ENCODE results near the gene UBQLN4. TPM values are rescaled to one million over a fixed set of nuclear protein-coding genes. Genes with fewer than 3 reads are reported as not detected.
A peak's percentile ranks its signal among the peaks of the same experiment; 100 is the strongest.

The UBQLN4 gene
- total and polyA plus RNA-seq, 9 of the 15 experiments (the other 6 are each of a cell fraction or from before 2014, with no cell fraction given), result 13.5 to 65.5 (median 37.0) TPM

DNA sequence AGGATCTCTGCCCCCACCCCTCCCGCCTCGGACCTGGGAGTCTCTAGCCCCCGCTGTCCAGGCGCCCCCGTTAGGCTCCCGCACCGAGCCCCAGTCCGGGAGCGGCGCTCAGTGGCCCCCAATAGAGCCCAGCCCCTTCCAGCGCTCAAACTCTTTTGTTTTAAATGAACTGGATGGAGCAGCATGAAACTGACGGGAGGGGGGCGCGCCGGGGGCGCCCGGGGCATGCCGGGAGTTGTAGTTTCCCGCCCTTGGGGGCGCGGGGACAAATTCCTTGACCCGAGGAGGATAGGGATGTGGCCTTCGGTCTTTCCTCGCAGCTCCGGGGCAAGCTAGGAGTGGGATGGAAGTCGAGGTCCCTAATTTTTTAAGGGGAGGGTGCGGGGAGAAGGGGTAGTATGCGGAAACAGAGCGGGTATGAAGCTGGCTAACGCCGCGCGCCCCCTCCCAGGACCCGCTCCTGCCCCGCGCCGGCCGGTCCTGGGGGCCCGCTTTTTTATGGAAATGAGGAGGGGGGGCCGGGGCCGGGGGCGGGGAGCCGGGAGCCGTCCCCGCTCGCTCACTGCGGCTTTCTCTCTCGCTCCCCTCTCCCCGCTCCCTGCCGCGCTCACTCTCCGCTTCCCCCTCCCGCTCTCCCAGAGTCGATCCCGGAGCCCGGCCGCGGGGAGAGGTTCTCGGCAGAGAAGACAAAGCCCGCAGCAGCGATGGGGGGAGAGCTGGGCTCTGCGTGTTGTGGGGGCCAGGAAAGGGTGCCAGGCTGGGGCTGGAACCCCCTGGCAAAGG lies 28.9 kb upstream of the UBQLN4 start, which contains the start of gene MEX3A (continued):
- TF ChIP-seq, protein P1, sequence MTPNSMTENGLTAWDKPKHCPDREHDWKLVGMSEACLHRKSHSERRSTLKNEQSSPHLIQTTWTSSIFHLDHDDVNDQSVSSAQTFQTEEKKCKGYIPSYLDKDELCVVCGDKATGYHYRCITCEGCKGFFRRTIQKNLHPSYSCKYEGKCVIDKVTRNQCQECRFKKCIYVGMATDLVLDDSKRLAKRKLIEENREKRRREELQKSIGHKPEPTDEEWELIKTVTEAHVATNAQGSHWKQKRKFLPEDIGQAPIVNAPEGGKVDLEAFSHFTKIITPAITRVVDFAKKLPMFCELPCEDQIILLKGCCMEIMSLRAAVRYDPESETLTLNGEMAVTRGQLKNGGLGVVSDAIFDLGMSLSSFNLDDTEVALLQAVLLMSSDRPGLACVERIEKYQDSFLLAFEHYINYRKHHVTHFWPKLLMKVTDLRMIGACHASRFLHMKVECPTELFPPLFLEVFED (CRISPR knock-in tag; conservative IDR thresholded peaks at IDR 0.05), result no peak
- TF ChIP-seq NFIC (IDR thresholded peaks at IDR 0.05) (no peak), ZNF445 (CRISPR knock-in tag; IDR thresholded peaks at IDR 0.05; ENCODE audit: low read depth) (no peak), CREB1 (IDR thresholded peaks at IDR 0.05) (peak; percentile 61; the same call in 1 of the 2 replicates), CREB1 (CRISPR knock-in tag; IDR thresholded peaks at IDR 0.05) (peak; percentile 42; the same call in 1 of the 2 replicates), GABPB2 (CRISPR knock-in tag; conservative IDR thresholded peaks at IDR 0.05) (no peak), HEY1 (CRISPR knock-in tag; IDR thresholded peaks at IDR 0.05; ENCODE audit: borderline replicate concordance) (no peak), ATF7 (IDR thresholded peaks at IDR 0.05) (peak; percentile 76), ESRRA (IDR thresholded peaks at IDR 0.05; ENCODE audit: borderline replicate concordance, low read depth) (0 out of 2 replicates have a peak, but pooled peaks have one; percentile 25), NR3C1 (CRISPR knock-in tag; IDR thresholded peaks at IDR 0.05) (no peak)
- TF ChIP-seq, protein P2, sequence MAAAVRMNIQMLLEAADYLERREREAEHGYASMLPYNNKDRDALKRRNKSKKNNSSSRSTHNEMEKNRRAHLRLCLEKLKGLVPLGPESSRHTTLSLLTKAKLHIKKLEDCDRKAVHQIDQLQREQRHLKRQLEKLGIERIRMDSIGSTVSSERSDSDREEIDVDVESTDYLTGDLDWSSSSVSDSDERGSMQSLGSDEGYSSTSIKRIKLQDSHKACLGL (CRISPR knock-in tag; IDR thresholded peaks at IDR 0.05; ENCODE audit: borderline replicate concordance, poor library complexity, severe bottlenecking), result peak; percentile 66
- TF ChIP-seq, protein P3, sequence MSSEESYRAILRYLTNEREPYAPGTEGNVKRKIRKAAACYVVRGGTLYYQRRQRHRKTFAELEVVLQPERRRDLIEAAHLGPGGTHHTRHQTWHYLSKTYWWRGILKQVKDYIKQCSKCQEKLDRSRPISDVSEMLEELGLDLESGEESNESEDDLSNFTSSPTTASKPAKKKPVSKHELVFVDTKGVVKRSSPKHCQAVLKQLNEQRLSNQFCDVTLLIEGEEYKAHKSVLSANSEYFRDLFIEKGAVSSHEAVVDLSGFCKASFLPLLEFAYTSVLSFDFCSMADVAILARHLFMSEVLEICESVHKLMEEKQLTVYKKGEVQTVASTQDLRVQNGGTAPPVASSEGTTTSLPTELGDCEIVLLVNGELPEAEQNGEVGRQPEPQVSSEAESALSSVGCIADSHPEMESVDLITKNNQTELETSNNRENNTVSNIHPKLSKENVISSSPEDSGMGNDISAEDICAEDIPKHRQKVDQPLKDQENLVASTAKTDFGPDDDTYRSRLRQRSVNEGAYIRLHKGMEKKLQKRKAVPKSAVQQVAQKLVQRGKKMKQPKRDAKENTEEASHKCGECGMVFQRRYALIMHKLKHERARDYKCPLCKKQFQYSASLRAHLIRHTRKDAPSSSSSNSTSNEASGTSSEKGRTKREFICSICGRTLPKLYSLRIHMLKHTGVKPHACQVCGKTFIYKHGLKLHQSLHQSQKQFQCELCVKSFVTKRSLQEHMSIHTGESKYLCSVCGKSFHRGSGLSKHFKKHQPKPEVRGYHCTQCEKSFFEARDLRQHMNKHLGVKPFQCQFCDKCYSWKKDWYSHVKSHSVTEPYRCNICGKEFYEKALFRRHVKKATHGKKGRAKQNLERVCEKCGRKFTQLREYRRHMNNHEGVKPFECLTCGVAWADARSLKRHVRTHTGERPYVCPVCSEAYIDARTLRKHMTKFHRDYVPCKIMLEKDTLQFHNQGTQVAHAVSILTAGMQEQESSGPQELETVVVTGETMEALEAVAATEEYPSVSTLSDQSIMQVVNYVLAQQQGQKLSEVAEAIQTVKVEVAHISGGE (CRISPR knock-in tag; IDR thresholded peaks at IDR 0.05), result no peak; a peak in 1 of 6 replicates
- TF ChIP-seq, protein P4, sequence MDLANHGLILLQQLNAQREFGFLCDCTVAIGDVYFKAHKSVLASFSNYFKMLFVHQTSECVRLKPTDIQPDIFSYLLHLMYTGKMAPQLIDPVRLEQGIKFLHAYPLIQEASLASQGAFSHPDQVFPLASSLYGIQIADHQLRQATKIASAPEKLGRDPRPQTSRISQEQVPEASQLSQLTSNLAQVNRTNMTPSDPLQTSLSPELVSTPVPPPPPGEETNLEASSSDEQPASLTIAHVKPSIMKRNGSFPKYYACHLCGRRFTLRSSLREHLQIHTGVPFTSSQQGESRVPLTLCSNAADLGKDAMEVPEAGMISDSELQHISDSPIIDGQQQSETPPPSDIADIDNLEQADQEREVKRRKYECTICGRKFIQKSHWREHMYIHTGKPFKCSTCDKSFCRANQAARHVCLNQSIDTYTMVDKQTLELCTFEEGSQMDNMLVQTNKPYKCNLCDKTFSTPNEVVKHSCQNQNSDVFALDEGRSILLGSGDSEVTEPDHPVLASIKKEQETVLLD (IDR thresholded peaks at IDR 0.05), result no peak
- TF ChIP-seq, protein P5, sequence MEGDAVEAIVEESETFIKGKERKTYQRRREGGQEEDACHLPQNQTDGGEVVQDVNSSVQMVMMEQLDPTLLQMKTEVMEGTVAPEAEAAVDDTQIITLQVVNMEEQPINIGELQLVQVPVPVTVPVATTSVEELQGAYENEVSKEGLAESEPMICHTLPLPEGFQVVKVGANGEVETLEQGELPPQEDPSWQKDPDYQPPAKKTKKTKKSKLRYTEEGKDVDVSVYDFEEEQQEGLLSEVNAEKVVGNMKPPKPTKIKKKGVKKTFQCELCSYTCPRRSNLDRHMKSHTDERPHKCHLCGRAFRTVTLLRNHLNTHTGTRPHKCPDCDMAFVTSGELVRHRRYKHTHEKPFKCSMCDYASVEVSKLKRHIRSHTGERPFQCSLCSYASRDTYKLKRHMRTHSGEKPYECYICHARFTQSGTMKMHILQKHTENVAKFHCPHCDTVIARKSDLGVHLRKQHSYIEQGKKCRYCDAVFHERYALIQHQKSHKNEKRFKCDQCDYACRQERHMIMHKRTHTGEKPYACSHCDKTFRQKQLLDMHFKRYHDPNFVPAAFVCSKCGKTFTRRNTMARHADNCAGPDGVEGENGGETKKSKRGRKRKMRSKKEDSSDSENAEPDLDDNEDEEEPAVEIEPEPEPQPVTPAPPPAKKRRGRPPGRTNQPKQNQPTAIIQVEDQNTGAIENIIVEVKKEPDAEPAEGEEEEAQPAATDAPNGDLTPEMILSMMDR (IDR thresholded peaks at IDR 0.05 in 2 of 3, conservative IDR thresholded peaks at IDR 0.05 in 1 of 3; ENCODE audit: insufficient read depth in 2 of 3, low read depth in 1 of 3, low read length in 3 of 3), result no peak
